ENCODE data around the gene NACC2.

The NACC2 gene

GRCh38 chr9:135985889-135986288, 109.2 kb downstream of the NACC2 start:
- no peak for DNase-seq

GRCh38 chr9:135985459-135985774, 109.7 kb downstream of the NACC2 start:
- DNase-seq: no peak

GRCh38 chr9:135984072-135984710, 110.9 kb downstream of the NACC2 start:
- DNase-seq: no peak

- peak in 1 of 58 donors; percentile 20 for DNase-seq
Measured at GRCh38 chr9:135983208-135984071, 111.6 kb downstream of the NACC2 start.

GRCh38 chr9:135982499-135983207, 112.4 kb downstream of the NACC2 start:
- peak in 2 of 58 donors; percentile 24 to 41 for DNase-seq

- peak in 57 of 58 donors; percentile 24 to 95 (median 81) for DNase-seq
Measured at GRCh38 chr9:135980926-135981630, 114.0 kb downstream of the NACC2 start.

GRCh38 chr9:135979547-135980166, 115.4 kb downstream of the NACC2 start:
- DNase-seq: peak in 2 of 58 donors; percentile 53 to 58

GRCh38 chr9:135978642-135979546, 116.2 kb downstream of the NACC2 start:
- DNase-seq: peak in 52 of 58 donors; percentile 13 to 79 (median 50)

- DNase-seq: no peak
Measured at GRCh38 chr9:135976944-135977343, 118.1 kb downstream of the NACC2 start.

GRCh38 chr9:135976531-135976930, 118.6 kb downstream of the NACC2 start:
- DNase-seq: no peak

- DNase-seq: no peak
Measured at GRCh38 chr9:135975834-135976233, 119.3 kb downstream of the NACC2 start.

GRCh38 chr9:135974220-135974573, 120.9 kb downstream of the NACC2 start:
- no peak for DNase-seq

GRCh38 chr9:135973277-135974219, 121.5 kb downstream of the NACC2 start:
- DNase-seq: no peak

GRCh38 chr9:135971892-135972291, 123.2 kb downstream of the NACC2 start:
- DNase-seq: no peak

- no peak for DNase-seq
Measured at GRCh38 chr9:135971111-135971766, 123.8 kb downstream of the NACC2 start.

- DNase-seq: no peak
Measured at GRCh38 chr9:135970128-135970815, 124.8 kb downstream of the NACC2 start.

GRCh38 chr9:135969064-135969683, 125.9 kb downstream of the NACC2 start:
- no peak for DNase-seq
